Thyroid gland (tissue), 4 donors: Measurements from ENCODE around the gene RNF144A.

Experiments used
- CTCF ChIP-seq, 6 experiments: fragments of 200-600 bp in 3 of 6; fragments of 450-650 bp in 3 of 6; sonication (generic) in 3 of 6; IDR thresholded peaks; one replicate each; pipeline ENCODE4 v1.5.1; 2016 to 2019; ENCODE audit warnings: antibody characterized with exemption in 6 of 6, mild to moderate bottlenecking in 2 of 6, inconsistent platforms in 1 of 6, moderate library complexity in 1 of 6
- POLR2A ChIP-seq, 2 donors: fragments of 450-650 bp; IDR thresholded peaks; one replicate each; pipeline ENCODE4 v1.6.1; 2017; ENCODE audit warnings: antibody characterized with exemption in 2 of 2, mild to moderate bottlenecking in 2 of 2, moderate library complexity in 1 of 2

GRCh38 chr2:6977113-6977741 is 60.0 kb downstream of the RNF144A start:
- TF ChIP-seq CTCF (IDR thresholded peaks at IDR 0.05): no peak
- no peak for TF ChIP-seq POLR2A (IDR thresholded peaks at IDR 0.05)
